ENCODE results near the gene NATD1. TPM values are rescaled to one million over a fixed set of nuclear protein-coding genes. Genes with fewer than 3 reads are reported as not detected.

NATD1 gene
- total and polyA plus RNA-seq, 9 of the 15 experiments (the other 6 are each of a cell fraction or from before 2014, with no cell fraction given) = 0.24 to 5.4 (median 1.6) TPM

DNA sequence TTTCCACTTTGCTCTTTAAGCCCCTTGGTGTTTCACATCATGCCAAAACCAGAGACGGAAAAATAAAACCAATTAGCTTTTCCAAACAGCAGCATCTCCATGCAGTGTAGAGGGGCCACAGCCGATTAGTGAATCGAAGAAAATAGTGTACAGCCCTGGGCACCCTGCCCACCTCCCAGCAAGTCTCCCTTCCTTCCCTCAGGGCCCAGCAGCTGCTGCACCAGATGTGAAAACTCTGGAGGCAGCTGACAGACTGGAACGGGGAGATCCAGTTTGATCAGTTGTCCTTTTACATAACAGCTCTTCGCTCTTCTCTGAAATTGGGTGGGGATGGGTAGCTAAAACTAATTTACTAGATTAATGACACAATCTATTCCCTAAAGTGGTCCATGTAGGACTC is 58.5 kb downstream of the NATD1 start (continued):
- TF ChIP-seq, protein P1, sequence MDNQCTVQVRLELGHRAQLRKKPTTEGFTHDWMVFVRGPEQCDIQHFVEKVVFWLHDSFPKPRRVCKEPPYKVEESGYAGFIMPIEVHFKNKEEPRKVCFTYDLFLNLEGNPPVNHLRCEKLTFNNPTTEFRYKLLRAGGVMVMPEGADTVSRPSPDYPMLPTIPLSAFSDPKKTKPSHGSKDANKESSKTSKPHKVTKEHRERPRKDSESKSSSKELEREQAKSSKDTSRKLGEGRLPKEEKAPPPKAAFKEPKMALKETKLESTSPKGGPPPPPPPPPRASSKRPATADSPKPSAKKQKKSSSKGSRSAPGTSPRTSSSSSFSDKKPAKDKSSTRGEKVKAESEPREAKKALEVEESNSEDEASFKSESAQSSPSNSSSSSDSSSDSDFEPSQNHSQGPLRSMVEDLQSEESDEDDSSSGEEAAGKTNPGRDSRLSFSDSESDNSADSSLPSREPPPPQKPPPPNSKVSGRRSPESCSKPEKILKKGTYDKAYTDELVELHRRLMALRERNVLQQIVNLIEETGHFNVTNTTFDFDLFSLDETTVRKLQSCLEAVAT (IDR thresholded peaks at IDR 0.05) = no peak
- TF ChIP-seq NR3C1 (CRISPR knock-in tag; IDR thresholded peaks at IDR 0.05) = no peak
- no peak for TF ChIP-seq HMGN3 (IDR thresholded peaks at IDR 0.05; ENCODE audit: borderline replicate concordance, extremely low read depth, insufficient read length, low read depth, low read length)
- TF ChIP-seq SUPT5H (IDR thresholded peaks at IDR 0.05) = no peak
- TF ChIP-seq ZNF282 (CRISPR knock-in tag; IDR thresholded peaks at IDR 0.05) = no peak
- TF ChIP-seq, protein P2, sequence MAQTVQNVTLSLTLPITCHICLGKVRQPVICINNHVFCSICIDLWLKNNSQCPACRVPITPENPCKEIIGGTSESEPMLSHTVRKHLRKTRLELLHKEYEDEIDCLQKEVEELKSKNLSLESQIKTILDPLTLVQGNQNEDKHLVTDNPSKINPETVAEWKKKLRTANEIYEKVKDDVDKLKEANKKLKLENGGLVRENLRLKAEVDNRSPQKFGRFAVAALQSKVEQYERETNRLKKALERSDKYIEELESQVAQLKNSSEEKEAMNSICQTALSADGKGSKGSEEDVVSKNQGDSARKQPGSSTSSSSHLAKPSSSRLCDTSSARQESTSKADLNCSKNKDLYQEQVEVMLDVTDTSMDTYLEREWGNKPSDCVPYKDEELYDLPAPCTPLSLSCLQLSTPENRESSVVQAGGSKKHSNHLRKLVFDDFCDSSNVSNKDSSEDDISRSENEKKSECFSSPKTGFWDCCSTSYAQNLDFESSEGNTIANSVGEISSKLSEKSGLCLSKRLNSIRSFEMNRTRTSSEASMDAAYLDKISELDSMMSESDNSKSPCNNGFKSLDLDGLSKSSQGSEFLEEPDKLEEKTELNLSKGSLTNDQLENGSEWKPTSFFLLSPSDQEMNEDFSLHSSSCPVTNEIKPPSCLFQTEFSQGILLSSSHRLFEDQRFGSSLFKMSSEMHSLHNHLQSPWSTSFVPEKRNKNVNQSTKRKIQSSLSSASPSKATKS (CRISPR knock-in tag; IDR thresholded peaks at IDR 0.05) = no peak
- TF ChIP-seq, protein P3, sequence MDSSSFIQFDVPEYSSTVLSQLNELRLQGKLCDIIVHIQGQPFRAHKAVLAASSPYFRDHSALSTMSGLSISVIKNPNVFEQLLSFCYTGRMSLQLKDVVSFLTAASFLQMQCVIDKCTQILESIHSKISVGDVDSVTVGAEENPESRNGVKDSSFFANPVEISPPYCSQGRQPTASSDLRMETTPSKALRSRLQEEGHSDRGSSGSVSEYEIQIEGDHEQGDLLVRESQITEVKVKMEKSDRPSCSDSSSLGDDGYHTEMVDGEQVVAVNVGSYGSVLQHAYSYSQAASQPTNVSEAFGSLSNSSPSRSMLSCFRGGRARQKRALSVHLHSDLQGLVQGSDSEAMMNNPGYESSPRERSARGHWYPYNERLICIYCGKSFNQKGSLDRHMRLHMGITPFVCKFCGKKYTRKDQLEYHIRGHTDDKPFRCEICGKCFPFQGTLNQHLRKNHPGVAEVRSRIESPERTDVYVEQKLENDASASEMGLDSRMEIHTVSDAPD (CRISPR knock-in tag; IDR thresholded peaks at IDR 0.05) = no peak
- TF ChIP-seq RBM15 (IDR thresholded peaks at IDR 0.05; ENCODE audit: insufficient read depth, low read length) = no peak
- TF ChIP-seq DMBX1 (CRISPR knock-in tag; IDR thresholded peaks at IDR 0.05; ENCODE audit: borderline replicate concordance) = no peak

Measured in K562 (cell line).